Measurements from ENCODE around the gene DYTN. TPM values are rescaled to one million over a fixed set of nuclear protein-coding genes. Genes with fewer than 3 reads are reported as not detected.
A peak's percentile ranks its signal among the peaks of the same experiment; 100 is the strongest.
"Not testable (repeated sequence)": the region's sequence is repeated elsewhere in the genome, so short reads cannot be mapped to it uniquely, and the experiment has no call there.

The DYTN gene
- polyA plus RNA-seq, 1 donor from 2014 or later, result not detected

DNA sequence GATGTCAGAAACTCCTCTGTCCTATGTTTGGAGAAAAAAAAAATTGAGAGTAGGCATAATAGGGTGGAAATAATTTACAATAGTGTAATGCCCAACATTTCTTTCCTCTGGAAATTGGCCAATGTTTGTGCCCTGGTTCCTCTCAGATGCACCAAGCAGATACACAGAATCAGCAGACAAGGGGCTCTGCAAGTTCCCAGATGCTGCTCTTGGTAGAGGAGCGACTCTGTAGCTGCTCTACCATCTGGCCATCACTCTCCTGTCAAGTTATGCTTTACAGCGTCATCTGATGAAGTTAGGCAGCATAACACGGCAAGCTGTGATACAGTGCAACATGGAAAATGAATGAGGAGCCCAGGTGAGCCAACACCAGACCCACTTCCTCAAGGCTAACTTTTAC, 1.6 kb downstream of the DYTN start:
- Mint-ChIP-seq H3K4me3 (no peak overlapping the region), H3K27ac (no peak overlapping the region), H3K9me3 (peaks cover 0 to 4% (median 2%) of the 10 kb centered on the region in 3 donors)

DNA sequence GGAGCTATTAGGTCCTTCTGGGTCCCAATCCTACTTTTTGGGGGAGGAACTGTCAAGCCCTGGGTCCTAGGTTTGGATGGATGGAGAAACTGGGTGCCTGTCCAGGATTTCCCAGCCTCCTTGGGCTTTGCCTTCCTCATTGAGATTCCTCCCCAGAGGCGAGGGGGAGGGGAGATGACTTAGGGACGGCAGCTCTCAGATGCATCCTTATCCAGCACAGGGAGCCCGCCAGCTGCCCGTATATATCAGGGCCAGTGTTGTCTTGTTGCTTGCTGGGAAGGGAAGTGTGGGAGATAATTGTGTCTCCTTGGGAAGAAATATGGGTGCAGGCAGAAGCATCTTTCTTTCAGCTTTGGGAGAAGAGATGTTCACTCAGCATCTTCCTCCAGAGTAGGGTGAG, 3.0 kb downstream of the DYTN start:
- H3K9me3 Mint-ChIP-seq, H3K27ac Mint-ChIP-seq, H3K36me3 Mint-ChIP-seq, H3K27me3 Mint-ChIP-seq, H3K4me1 Mint-ChIP-seq, H3K4me3 Mint-ChIP-seq: not testable (repeated sequence)

More for the DNA sequence above, 1.6 kb downstream of the DYTN start:
- H3K36me3 Mint-ChIP-seq, result no peaks in the 10 kb centered on the region
- peaks cover 0 to 8% (median 4%) of the 10 kb centered on the region in 3 donors for H3K4me1 Mint-ChIP-seq
- peaks cover 6% of the 10 kb centered on the region for H3K27me3 Mint-ChIP-seq

DNA sequence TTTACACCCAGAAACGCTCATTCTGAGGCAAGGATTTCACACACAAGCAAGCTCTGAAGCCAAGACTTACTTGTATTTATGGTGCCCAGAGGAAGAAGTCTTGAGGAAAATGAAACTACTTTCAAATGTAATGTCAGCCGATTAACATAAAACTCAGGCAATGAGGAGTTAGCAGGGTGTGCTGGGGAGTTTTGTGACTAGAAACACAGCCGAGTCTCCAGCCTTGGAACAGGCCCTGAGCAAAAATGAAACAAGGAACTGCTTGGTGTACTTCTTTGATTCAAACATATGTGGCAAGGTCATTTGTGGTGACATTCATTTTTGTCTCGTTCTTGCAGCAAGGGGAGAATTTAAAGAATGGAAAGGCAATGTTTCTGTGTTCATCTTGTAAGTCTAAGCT, 4.5 kb downstream of the DYTN start:
- peaks cover 0 to 2% (median under 1%) of the 10 kb centered on the region in 3 donors for H3K9me3 Mint-ChIP-seq
- no peaks in the 10 kb centered on the region for H3K36me3 Mint-ChIP-seq
- H3K4me3 Mint-ChIP-seq, result peak overlapping the region in 2 of 4 donors; percentile 1 to 74
- H3K4me1 Mint-ChIP-seq, result peaks cover 0 to 8% (median 4%) of the 10 kb centered on the region in 3 donors
- H3K27me3 Mint-ChIP-seq, result peaks cover 7% of the 10 kb centered on the region
- no peak overlapping the region for H3K27ac Mint-ChIP-seq

DNA sequence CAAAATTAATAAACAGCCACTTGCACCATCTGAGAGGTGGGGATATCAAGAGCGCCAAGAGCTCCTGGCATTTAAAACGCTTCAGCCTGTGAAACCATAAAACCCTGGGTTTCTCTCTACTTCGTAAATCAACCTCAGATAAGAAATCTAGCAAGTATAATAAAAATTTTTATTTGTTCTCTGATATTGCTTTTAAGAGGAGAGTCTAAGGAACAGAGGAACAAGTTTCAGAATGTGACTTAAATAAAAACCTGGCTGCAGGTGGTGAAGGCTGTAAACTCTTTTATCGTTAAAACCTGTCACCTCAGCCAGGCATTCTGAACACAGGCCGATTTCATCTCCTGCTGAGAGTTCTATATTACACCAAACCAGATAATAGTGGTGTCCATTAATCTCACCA, 9.9 kb downstream of the DYTN start:
- Mint-ChIP-seq H3K4me1 (peaks cover 0 to under 1% (median 0%) of the 10 kb centered on the region in 3 donors), H3K9me3 (peaks cover 0 to 2% (median 0%) of the 10 kb centered on the region in 3 donors), H3K36me3 (no peaks in the 10 kb centered on the region), H3K27ac (no peak overlapping the region), H3K27me3 (peaks cover 1% of the 10 kb centered on the region), H3K4me3 (no peak overlapping the region)

DNA sequence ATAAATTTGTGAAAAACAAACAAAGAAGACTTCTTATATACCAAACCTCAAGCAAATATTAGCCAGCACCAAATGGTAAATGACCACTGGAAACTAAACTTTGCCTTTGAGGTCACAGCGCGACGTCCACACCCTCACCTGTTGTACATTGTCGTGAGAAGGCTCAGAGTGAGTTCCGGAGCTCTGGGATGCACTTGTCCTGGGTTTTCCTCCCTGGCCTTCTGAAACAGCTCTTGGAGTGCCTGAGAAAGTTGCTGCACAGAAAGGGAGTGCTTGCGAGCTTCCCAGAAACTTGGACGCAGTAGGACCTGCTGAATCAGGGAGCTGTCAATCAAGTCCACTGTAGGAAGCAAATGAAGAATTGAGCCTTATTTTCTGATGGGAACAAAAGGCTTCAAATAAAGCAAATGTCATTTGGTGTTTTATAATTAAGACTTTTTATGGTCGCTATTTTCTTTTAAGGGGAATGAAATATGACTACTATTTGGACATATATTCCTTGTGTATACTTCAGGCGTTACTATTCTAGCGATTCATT, 11.0 kb downstream of the DYTN start:
- no peaks in the 10 kb centered on the region for H3K9me3 Mint-ChIP-seq
- peaks cover 5% of the 10 kb centered on the region for H3K27me3 Mint-ChIP-seq
- H3K4me3 Mint-ChIP-seq, result no peak overlapping the region
- H3K4me1 Mint-ChIP-seq, result no peaks in the 10 kb centered on the region
- H3K27ac Mint-ChIP-seq, result no peak overlapping the region
- no peaks in the 10 kb centered on the region for H3K36me3 Mint-ChIP-seq

DNA sequence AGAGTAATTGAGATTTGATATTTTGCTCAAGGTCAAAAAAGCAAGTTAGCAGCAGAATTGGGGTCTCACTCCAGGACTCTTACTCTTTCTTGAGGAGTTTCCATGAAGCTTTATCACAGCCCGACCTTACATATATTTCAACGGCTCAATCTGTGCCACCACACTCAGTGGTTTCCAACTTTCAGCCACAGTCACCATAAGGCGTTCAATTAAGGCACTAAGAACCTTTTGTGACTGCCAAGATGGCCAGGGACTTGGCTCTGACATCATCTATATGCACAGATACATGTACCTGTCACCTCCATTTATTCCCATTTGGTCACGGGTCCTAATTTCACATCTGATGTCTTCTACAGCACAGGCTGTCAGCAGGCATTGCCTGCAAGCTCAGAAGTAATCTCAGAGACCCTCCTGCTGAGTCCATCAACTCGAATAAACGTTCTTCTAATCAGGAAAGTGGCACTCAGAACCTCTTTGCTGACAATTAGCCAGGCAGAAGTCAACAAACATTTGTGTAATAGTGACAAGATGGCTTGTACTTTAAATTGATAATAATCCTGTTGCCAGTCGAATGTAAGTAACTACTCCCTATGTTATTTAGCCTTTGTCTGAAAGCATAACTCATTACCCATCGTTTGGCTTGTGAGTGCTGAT, 16.1 kb downstream of the DYTN start:
- Mint-ChIP-seq H3K27ac (no peak overlapping the region), H3K4me3 (no peak overlapping the region), H3K9me3 (no peaks in the 10 kb centered on the region), H3K27me3 (peaks cover 11% of the 10 kb centered on the region), H3K36me3 (no peaks in the 10 kb centered on the region), H3K4me1 (peaks cover 0 to 2% (median 2%) of the 10 kb centered on the region in 3 donors)

DNA sequence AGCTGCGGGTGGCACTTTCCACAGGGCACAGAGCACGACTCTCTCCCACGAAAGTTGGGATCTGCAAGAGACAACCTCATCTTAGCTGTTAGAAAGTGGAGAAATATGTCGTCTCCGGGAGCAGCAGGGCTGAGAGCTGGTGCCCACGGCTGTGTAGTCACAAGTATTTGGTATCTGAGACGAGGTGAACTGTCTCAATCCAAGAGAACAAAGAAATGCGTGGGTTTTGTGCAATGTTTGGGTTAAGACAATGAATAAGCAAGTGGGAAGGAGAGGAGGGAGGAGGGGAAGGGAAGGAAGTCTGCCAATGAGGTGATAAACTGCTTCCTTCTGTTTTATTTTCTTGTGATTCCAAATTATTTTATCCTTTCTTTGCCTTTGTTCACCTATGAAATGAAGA, 18.0 kb downstream of the DYTN start:
- Mint-ChIP-seq H3K27ac (no peak overlapping the region), H3K4me3 (peak overlapping the region in 1 of 4 donors; percentile 10), H3K4me1 (peaks cover 0 to 2% (median 2%) of the 10 kb centered on the region in 3 donors), H3K36me3 (no peaks in the 10 kb centered on the region), H3K9me3 (no peaks in the 10 kb centered on the region), H3K27me3 (peaks cover 11% of the 10 kb centered on the region)

DNA sequence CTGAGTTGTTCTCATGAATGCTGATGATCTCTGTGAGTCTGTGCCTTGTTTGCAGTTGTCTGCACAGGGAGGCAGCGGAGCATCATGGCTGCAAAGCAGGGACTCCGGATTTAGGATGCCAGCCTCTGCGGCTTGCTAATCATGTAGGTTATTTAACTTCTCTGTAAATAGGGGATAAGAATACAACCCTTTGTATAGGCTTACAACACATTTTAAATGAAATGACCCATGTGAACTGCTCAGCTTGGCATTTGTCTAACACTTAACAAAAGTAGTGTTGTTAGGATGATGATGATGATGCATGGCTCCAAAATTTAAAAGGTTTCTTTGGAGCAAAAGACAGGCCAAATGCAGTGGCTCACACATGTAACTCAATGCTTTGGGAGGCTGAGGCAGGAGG, 19.4 kb downstream of the DYTN start:
- Mint-ChIP-seq H3K27me3 (peaks cover 11% of the 10 kb centered on the region), H3K36me3 (no peaks in the 10 kb centered on the region), H3K9me3 (no peaks in the 10 kb centered on the region), H3K4me3 (no peak overlapping the region), H3K27ac (no peak overlapping the region), H3K4me1 (peaks cover 0 to 2% (median 2%) of the 10 kb centered on the region in 3 donors)

DNA sequence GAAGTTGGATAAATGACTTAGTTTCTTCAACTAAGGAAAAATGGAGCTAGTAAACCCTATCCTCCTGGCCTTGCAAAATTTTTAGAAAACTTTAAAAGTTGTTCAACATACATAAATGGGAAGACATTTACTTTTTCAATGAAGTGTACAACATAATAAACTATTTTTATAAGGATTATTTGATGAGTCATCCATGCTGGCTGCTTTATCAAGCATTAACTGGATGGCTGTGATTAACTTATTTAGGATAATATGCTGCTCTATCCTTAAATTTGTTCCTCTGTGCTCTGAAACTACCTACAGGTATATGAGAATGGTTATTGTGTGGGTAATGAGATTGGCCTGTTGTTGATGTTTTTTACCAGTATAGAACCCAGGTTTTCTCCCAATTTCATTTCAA, 21.3 kb downstream of the DYTN start:
- H3K4me3 Mint-ChIP-seq, result no peak overlapping the region
- peak overlapping the region in 1 of 3 donors; percentile 24 for H3K27ac Mint-ChIP-seq
- H3K4me1 Mint-ChIP-seq, result peaks cover 0 to 2% (median 2%) of the 10 kb centered on the region in 3 donors
- H3K9me3 Mint-ChIP-seq, result no peaks in the 10 kb centered on the region
- H3K27me3 Mint-ChIP-seq, result peaks cover 6% of the 10 kb centered on the region
- no peaks in the 10 kb centered on the region for H3K36me3 Mint-ChIP-seq

DNA sequence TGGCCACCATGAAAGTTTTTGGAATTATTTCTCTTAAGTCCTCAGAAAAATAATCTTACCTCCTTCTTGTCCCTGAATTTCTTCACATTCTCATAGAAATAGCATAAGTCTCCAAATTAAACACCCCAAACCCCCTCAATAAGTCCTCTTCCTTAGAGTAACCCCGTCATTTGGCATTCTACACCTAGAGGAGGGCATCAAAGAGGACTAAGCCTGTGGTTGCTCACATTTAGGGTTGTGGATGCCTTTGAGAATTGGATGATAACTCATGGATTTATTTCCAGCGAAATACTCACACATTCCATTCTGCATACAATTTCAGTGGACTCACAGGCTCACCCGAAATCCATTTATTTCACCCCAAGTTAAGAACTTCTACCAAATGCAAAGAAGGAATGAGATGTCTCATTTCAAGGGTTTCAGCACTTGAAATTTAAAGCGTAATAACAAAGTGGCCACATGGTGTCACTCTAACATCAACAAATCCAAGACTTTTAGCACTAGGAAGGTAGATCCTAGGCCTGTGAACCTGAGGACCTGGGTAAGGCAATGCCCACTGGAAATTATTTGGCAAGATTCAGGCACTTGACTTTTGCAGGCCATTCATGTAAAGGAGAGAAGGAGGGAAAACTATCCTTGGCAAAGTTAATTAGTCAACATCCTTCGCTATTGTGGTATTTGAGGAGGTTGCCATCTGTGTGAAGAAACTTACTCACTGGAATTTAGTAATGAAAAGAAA, 24.6 kb downstream of the DYTN start:
- peaks cover 0 to 3% (median 0%) of the 10 kb centered on the region in 3 donors for H3K4me1 Mint-ChIP-seq
- no peaks in the 10 kb centered on the region for H3K36me3 Mint-ChIP-seq
- no peaks in the 10 kb centered on the region for H3K9me3 Mint-ChIP-seq
- no peak overlapping the region for H3K4me3 Mint-ChIP-seq
- H3K27ac Mint-ChIP-seq, result no peak overlapping the region
- H3K27me3 Mint-ChIP-seq, result peaks cover 6% of the 10 kb centered on the region

DNA sequence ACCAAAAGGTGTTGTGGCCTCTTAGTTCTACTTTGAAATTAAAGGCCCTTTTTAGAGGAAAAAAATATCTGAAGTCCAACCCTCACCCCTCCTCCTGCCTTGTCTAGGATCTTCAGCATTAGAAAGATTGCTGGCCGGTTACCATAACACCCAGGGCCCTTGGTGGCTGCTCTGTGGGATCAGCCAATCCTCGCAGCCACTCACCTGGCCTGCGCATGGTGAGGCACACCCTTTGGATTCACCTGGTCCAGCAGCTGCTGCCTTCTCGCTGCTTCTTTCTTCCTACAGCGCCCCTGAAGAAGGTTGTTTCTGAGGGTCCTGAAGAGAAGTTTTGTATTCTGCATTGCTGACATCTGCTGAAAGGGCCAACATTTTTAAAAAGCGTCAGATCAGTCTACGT, 25.2 kb downstream of the DYTN start:
- Mint-ChIP-seq H3K27me3 (peaks cover 8% of the 10 kb centered on the region), H3K36me3 (no peaks in the 10 kb centered on the region), H3K4me1 (peaks cover 0 to 3% (median 0%) of the 10 kb centered on the region in 3 donors), H3K4me3 (no peak overlapping the region), H3K9me3 (no peaks in the 10 kb centered on the region), H3K27ac (no peak overlapping the region)

DNA sequence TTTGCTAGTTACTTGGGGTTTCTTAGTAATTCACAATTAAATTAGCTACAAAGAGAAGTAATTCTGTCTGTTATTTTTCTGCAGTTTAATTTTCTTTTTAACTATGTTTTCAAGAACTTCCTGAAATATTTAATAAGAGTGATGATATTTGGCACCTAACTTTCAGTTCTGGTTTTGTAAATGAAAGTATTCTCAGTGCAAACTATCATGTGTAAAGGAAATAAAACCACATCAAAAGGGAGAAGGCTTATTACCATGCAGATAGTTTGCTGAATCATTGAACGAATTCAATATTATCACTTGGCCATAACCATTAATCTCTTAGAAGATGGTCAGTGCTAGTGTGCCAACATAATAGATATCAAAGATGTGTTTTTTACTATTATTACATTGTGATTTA, 29.2 kb downstream of the DYTN start:
- Mint-ChIP-seq H3K4me3 (no peak overlapping the region), H3K9me3 (no peaks in the 10 kb centered on the region), H3K27ac (no peak overlapping the region), H3K4me1 (peaks cover 0 to 3% (median 0%) of the 10 kb centered on the region in 3 donors), H3K27me3 (peaks cover 12% of the 10 kb centered on the region), H3K36me3 (no peaks in the 10 kb centered on the region)

DNA sequence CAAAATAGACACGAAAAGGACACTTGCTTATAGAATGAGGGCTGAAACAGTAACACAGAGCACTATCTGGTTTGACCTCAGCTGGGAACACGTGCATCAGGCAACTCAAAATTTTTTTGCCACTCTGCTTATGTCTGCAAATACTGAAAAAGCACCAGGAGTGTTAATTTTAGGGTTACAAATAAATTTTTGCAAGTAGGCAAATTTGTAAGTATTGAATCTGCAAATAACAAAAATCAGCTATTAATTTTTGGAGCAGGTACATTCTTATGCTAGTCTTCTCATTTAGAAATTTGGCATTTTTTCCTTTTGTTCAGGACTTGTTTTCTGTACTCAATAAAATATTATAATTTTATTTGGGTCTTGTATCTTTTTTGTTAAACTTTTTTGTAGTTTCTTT, 29.7 kb downstream of the DYTN start:
- Mint-ChIP-seq H3K4me3 (no peak overlapping the region), H3K36me3 (no peaks in the 10 kb centered on the region), H3K27ac (no peak overlapping the region), H3K4me1 (peaks cover 0 to 3% (median 0%) of the 10 kb centered on the region in 3 donors), H3K9me3 (no peaks in the 10 kb centered on the region), H3K27me3 (peaks cover 12% of the 10 kb centered on the region)

DNA sequence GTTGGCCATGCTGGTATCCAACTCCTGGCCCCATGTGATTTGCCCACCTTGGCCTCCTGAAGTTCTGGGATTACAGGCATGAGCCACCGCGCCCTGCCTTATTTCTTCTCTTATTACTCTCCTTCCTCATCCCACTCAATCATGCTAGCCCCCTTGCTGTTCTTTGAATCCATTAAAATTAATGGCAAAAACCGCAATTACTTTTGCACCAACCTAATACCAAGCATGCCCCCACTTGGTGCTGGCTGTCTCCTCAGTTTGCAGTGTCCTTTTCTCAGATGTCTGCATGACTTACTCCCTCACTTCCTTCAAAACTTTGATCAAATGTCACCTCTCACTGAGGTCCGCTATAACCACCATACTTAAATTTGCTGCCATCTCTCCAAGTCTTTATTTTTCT, 34.6 kb downstream of the DYTN start:
- no peaks in the 10 kb centered on the region for H3K9me3 Mint-ChIP-seq
- H3K27me3 Mint-ChIP-seq, result peaks cover 7% of the 10 kb centered on the region
- H3K4me3 Mint-ChIP-seq, result no peak overlapping the region
- no peaks in the 10 kb centered on the region for H3K36me3 Mint-ChIP-seq
- no peaks in the 10 kb centered on the region for H3K4me1 Mint-ChIP-seq
- H3K27ac Mint-ChIP-seq, result no peak overlapping the region

DNA sequence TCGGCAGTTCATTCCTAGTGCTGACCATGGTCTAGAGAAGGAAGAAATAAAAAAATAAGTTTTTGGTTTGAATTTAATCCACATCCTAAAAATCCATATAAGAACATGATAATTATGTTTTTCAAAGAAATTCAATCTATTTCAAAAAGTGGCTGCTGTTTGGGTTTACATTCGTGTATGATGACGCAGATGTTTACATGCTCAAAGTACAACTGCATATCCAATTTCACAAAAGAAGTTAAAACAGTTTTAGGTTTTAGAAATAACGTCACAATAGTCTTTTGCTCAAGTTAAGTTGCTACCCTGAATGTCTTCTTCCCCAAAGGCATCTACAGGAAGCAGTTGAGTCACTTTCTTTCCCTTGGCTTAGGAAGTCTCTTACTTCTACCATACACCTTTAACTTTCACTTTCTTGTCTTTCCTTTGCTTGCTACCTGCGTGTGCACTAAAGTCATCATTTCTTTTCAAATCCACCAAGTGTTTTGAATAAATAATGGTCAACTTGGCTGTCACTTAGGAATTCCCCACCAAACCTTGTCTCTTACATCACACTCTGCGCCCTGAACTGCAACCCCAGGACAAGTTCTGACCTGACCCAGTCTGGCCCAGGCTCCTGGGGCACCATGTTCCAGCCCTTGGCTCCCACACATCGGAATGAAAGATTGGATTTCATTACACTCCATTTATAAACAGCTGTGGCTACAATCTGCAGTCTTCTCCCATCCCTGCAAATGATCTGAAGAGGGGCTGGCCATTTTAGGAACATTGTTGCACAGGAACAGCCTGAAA, 47.5 kb downstream of the DYTN start:
- H3K4me1 Mint-ChIP-seq, result no peaks in the 10 kb centered on the region
- peaks cover 0 to 1% (median 0%) of the 10 kb centered on the region in 3 donors for H3K9me3 Mint-ChIP-seq
- peak overlapping the region in 1 of 4 donors; percentile 44 for H3K4me3 Mint-ChIP-seq
- H3K36me3 Mint-ChIP-seq, result no peaks in the 10 kb centered on the region
- peaks cover 9% of the 10 kb centered on the region for H3K27me3 Mint-ChIP-seq
- no peak overlapping the region for H3K27ac Mint-ChIP-seq

Data from IgD-negative memory B cell (primary cell).